ENCODE data around the gene IYD.
"Not testable (repeated sequence)": the region's sequence is repeated elsewhere in the genome, so short reads cannot be mapped to it uniquely, and the experiment has no call there.

The IYD gene

GRCh38 chr6:150435832-150436231, 67.0 kb downstream of the IYD start:
- FAIRE-seq, result no peak

- FAIRE-seq, result no peak
Measured at GRCh38 chr6:150439373-150439772, 70.6 kb downstream of the IYD start.

- FAIRE-seq, result no peak
Measured at GRCh38 chr6:150443621-150444020, 74.8 kb downstream of the IYD start.

- FAIRE-seq, result no peak
Measured at GRCh38 chr6:150444308-150444707, 75.5 kb downstream of the IYD start.

- FAIRE-seq, result no peak
Measured at GRCh38 chr6:150445486-150445885, 76.7 kb downstream of the IYD start.

- no peak for FAIRE-seq
Measured at GRCh38 chr6:150448221-150448620, 79.4 kb downstream of the IYD start.

- not testable (repeated sequence) for FAIRE-seq
Measured at GRCh38 chr6:150449055-150449454, 80.2 kb downstream of the IYD start.

GRCh38 chr6:150450918-150451317, 82.1 kb downstream of the IYD start:
- FAIRE-seq, result no peak

GRCh38 chr6:150451807-150452427, 83.1 kb downstream of the IYD start:
- FAIRE-seq, result no peak

GRCh38 chr6:150452428-150453243, 83.8 kb downstream of the IYD start:
- FAIRE-seq, result no peak

- FAIRE-seq, result no peak
Measured at GRCh38 chr6:150453357-150453756, 84.5 kb downstream of the IYD start.

Data from G401.6 (cell line).